Colonic mucosa (tissue), 4 donors: ENCODE data around the gene SPEM1. TPM values are rescaled to one million over a fixed set of nuclear protein-coding genes. Genes with fewer than 3 reads are reported as not detected.

ENCODE experiments used
- DNase-seq: peaks from one replicate; pipeline ENCODE4 v3.0.0-alpha.2; 2020
- H3K27ac ChIP-seq: fragments of 200-600 bp; one replicate; pipeline ENCODE4 v1.8.0; 2021
- H3K27me3 ChIP-seq: fragments of 200-600 bp; one replicate; pipeline ENCODE4 v1.8.0; 2021
- H3K36me3 ChIP-seq: fragments of 200-600 bp; one replicate; pipeline ENCODE4 v1.8.0; 2021
- H3K4me1 ChIP-seq: fragments of 200-600 bp; one replicate; pipeline ENCODE4 v1.8.0; 2021; ENCODE audit warnings: mild to moderate bottlenecking
- H3K4me3 ChIP-seq: fragments of 200-600 bp; one replicate; pipeline ENCODE4 v1.8.0; 2021
- H3K9ac ChIP-seq, 2 donors: one replicate each; pipeline ENCODE4 v1.7.0; 2013; ENCODE audit warnings: control low read depth in 2 of 2, low read depth in 2 of 2, low read length in 2 of 2
- H3K9me3 ChIP-seq: fragments of 200-600 bp; one replicate; pipeline ENCODE4 v1.8.0; 2021
- intact Hi-C: fragments of 100-400 bp; cut with DNase I; formaldehyde crosslinking; loops from one replicate; pipeline ENCODE4 v1.14.1; 2022
- total RNA-seq, 2 donors: library from RNA; stranded (reverse); fragmentation: NEBNext Ultra II Directional in 1 of 2; extraction: Animal tissue kit (Norgen Biotek cat#: 25700) in 1 of 2; gene quantifications; one replicate each; pipeline ENCODE4 v1.2.1, GENCODE V29; 2021
- TF ChIP-seq, protein P1 (sequence below): fragments of 200-600 bp; IDR thresholded peaks from one replicate; pipeline ENCODE4 v1.8.0; 2022; ENCODE audit warnings: antibody characterized with exemption, mild to moderate bottlenecking
- donor health status: healthy.
- donor health status: DM: no; HTN: no; CAD: no.
- donor health status: DM: no; HTN: no; CAD: no.

The SPEM1 gene
- total RNA-seq, 2 donors from 2014 or later: not detected

DNA sequence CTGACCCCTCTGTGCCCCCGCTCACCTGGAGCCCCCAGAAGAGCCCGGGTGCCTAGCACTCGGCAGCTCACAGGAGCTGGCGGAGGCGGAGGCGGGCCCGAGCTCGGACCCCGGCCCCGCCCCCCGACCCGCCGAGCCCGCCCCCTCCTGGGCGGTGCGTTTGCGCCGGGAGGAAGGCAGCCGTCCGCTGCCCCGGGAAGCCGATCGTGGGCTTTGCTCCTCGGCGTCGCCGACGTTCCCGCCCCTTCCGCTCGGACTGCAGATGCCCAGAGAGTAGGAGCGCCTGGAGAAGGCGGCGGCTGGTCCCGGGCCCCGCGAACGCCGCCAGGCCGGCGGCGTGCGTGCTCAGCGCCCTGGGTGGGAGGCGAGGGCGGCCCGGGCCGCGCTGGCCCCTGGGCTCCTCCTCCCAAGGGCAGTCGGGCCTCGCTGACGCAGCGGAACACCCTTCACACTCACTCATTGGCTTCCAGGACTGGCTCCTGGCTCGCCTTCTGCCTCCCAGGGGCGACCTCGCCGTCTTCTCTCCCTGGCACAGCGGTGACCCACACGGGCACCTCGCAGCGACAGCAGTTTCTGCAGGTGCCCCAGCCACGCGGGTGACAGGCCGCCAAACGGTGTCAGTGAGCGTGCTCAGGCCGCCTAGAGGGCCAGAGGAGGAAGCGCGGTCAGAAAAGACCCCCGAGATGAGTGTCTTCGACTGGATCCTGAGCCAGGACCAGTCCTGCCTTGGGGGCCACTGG, 25.5 kb upstream of the SPEM1 start, which contains the start of gene PLSCR3:
Gene PLSCR3 (minus strand): TSS at position 74 of the 740 bp plus-strand sequence. CDS start 415 bp downstream, outside the sequence.
- Histone ChIP-seq H3K27me3 (no peaks in the 10 kb centered on the region), H3K9ac (peak within 1 kb of the TSS; percentile 73 to 77), H3K27ac (peak within 1 kb of the TSS; percentile 97), H3K4me3 (peak within 1 kb of the TSS; percentile 60), H3K36me3 (no peaks in the 10 kb centered on the region), H3K4me1 (no peaks in the 10 kb centered on the region), H3K9me3 (no peaks in the 10 kb centered on the region)
- peak; percentile 90 for DNase-seq
- intact Hi-C loops: no loop called here
- TF ChIP-seq, protein P1, sequence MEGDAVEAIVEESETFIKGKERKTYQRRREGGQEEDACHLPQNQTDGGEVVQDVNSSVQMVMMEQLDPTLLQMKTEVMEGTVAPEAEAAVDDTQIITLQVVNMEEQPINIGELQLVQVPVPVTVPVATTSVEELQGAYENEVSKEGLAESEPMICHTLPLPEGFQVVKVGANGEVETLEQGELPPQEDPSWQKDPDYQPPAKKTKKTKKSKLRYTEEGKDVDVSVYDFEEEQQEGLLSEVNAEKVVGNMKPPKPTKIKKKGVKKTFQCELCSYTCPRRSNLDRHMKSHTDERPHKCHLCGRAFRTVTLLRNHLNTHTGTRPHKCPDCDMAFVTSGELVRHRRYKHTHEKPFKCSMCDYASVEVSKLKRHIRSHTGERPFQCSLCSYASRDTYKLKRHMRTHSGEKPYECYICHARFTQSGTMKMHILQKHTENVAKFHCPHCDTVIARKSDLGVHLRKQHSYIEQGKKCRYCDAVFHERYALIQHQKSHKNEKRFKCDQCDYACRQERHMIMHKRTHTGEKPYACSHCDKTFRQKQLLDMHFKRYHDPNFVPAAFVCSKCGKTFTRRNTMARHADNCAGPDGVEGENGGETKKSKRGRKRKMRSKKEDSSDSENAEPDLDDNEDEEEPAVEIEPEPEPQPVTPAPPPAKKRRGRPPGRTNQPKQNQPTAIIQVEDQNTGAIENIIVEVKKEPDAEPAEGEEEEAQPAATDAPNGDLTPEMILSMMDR: no peak

DNA sequence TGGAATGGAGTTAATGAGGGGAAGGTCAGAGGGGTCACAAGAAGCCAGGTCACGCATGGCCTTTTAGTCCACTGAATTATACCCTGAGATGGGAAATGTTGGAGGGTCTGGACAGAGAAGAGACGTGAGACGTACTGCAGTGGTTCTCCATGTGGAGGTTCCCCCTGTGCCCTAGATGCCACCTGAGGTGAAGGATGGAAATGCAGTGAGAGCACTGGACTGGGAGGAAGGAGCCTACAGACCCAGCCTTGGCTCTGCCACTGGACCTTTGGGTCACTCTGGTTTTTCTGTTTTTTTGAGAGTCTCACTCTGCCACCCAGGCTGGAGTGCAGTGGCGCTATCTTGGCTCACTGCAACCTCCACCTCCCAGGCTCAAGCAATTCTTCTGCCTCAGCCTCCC, 24.0 kb upstream of the SPEM1 start:
- DNase-seq: no peak
- Histone ChIP-seq H3K4me3 (no peak overlapping the region), H3K4me1 (no peaks in the 10 kb centered on the region), H3K36me3 (no peaks in the 10 kb centered on the region), H3K27me3 (no peaks in the 10 kb centered on the region), H3K27ac (no peak overlapping the region), H3K9ac (no peak overlapping the region), H3K9me3 (no peaks in the 10 kb centered on the region)
- TF ChIP-seq, protein P1: no peak
- intact Hi-C loops: no loop called here

DNA sequence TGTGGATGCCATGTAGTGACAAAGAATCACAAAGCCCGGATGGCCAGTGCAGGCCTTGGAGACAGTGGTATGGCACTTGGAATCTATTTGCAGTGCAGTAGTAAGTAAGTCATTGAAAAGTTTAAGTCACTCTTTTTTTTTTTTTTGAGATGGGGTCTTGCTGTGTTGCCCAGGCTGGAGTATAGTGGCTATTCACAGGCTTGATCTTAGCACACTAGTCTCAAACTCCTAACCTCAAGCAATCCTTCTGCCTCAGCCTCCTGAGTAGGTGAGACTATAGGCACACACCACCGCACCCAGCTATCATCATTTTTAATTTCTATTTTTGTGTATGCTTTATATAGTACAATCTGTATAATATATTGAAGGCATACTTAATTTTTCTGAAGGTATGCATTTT, 21.5 kb upstream of the SPEM1 start:
- H3K27me3 ChIP-seq: no peaks in the 10 kb centered on the region
- no peak for DNase-seq
- no peaks in the 10 kb centered on the region for H3K36me3 ChIP-seq
- H3K4me3 ChIP-seq: no peak overlapping the region
- H3K9me3 ChIP-seq: no peaks in the 10 kb centered on the region
- H3K4me1 ChIP-seq: peaks cover 5% of the 10 kb centered on the region
- H3K9ac ChIP-seq: no peak overlapping the region
- TF ChIP-seq, protein P1: no peak
- no peak overlapping the region for H3K27ac ChIP-seq
- intact Hi-C loops: no loop called here

GRCh38 chr17:7403043-7403726, 16.9 kb upstream of the SPEM1 start:
- Histone ChIP-seq H3K9me3 (no peaks in the 10 kb centered on the region), H3K4me3 (peak overlapping the region; percentile 44), H3K36me3 (no peaks in the 10 kb centered on the region), H3K9ac (peak overlapping the region; percentile 79 to 87), H3K4me1 (peaks cover 5% of the 10 kb centered on the region), H3K27me3 (peaks cover 8% of the 10 kb centered on the region), H3K27ac (peak overlapping the region; percentile 83)
- DNase-seq: peak; percentile 80
- TF ChIP-seq, protein P1: no peak
- intact Hi-C loops: no loop called here

- intact Hi-C loops: no loop called here
- Histone ChIP-seq H3K4me1 (peaks cover 5% of the 10 kb centered on the region), H3K27me3 (peaks cover 8% of the 10 kb centered on the region), H3K9ac (peak overlapping the region; percentile 79 to 87), H3K36me3 (no peaks in the 10 kb centered on the region), H3K4me3 (peak overlapping the region; percentile 44), H3K27ac (peak overlapping the region; percentile 83), H3K9me3 (no peaks in the 10 kb centered on the region)
- TF ChIP-seq, protein P1: no peak
- no peak for DNase-seq
Measured at GRCh38 chr17:7403727-7403976, 16.5 kb upstream of the SPEM1 start.
